ENCODE measurements around the gene LUM. TPM values are rescaled to one million over a fixed set of nuclear protein-coding genes. Genes with fewer than 3 reads are reported as not detected.

LUM gene
- total and polyA plus RNA-seq, 2 experiments from 2014 or later: 0.27 TPM; not detected in 1

- Mint-ChIP-seq H3K27me3 (ENCODE audit: insufficient read depth, low read depth, poor library complexity) (no peaks in the 10 kb centered on the region), H3K4me1 (peaks cover 4% of the 10 kb centered on the region; the same call in 2 of the 3 replicates), H3K27ac (no peak overlapping the region), H3K36me3 (ENCODE audit: low read depth) (no peaks in the 10 kb centered on the region), H3K9me3 (no peaks in the 10 kb centered on the region), H3K4me3 (no peak overlapping the region)
- TF ChIP-seq, protein P1, sequence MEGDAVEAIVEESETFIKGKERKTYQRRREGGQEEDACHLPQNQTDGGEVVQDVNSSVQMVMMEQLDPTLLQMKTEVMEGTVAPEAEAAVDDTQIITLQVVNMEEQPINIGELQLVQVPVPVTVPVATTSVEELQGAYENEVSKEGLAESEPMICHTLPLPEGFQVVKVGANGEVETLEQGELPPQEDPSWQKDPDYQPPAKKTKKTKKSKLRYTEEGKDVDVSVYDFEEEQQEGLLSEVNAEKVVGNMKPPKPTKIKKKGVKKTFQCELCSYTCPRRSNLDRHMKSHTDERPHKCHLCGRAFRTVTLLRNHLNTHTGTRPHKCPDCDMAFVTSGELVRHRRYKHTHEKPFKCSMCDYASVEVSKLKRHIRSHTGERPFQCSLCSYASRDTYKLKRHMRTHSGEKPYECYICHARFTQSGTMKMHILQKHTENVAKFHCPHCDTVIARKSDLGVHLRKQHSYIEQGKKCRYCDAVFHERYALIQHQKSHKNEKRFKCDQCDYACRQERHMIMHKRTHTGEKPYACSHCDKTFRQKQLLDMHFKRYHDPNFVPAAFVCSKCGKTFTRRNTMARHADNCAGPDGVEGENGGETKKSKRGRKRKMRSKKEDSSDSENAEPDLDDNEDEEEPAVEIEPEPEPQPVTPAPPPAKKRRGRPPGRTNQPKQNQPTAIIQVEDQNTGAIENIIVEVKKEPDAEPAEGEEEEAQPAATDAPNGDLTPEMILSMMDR (conservative IDR thresholded peaks at IDR 0.05; ENCODE audit: low read depth in 2 of 2): no peak
- no peak for TF ChIP-seq EZH2phosphoT487 (IDR thresholded peaks at IDR 0.05; ENCODE audit: unreplicated experiment)
- no peak for TF ChIP-seq CREB1 (CRISPR knock-in tag; IDR thresholded peaks at IDR 0.05; ENCODE audit: low read depth)
- TF ChIP-seq, protein P2, sequence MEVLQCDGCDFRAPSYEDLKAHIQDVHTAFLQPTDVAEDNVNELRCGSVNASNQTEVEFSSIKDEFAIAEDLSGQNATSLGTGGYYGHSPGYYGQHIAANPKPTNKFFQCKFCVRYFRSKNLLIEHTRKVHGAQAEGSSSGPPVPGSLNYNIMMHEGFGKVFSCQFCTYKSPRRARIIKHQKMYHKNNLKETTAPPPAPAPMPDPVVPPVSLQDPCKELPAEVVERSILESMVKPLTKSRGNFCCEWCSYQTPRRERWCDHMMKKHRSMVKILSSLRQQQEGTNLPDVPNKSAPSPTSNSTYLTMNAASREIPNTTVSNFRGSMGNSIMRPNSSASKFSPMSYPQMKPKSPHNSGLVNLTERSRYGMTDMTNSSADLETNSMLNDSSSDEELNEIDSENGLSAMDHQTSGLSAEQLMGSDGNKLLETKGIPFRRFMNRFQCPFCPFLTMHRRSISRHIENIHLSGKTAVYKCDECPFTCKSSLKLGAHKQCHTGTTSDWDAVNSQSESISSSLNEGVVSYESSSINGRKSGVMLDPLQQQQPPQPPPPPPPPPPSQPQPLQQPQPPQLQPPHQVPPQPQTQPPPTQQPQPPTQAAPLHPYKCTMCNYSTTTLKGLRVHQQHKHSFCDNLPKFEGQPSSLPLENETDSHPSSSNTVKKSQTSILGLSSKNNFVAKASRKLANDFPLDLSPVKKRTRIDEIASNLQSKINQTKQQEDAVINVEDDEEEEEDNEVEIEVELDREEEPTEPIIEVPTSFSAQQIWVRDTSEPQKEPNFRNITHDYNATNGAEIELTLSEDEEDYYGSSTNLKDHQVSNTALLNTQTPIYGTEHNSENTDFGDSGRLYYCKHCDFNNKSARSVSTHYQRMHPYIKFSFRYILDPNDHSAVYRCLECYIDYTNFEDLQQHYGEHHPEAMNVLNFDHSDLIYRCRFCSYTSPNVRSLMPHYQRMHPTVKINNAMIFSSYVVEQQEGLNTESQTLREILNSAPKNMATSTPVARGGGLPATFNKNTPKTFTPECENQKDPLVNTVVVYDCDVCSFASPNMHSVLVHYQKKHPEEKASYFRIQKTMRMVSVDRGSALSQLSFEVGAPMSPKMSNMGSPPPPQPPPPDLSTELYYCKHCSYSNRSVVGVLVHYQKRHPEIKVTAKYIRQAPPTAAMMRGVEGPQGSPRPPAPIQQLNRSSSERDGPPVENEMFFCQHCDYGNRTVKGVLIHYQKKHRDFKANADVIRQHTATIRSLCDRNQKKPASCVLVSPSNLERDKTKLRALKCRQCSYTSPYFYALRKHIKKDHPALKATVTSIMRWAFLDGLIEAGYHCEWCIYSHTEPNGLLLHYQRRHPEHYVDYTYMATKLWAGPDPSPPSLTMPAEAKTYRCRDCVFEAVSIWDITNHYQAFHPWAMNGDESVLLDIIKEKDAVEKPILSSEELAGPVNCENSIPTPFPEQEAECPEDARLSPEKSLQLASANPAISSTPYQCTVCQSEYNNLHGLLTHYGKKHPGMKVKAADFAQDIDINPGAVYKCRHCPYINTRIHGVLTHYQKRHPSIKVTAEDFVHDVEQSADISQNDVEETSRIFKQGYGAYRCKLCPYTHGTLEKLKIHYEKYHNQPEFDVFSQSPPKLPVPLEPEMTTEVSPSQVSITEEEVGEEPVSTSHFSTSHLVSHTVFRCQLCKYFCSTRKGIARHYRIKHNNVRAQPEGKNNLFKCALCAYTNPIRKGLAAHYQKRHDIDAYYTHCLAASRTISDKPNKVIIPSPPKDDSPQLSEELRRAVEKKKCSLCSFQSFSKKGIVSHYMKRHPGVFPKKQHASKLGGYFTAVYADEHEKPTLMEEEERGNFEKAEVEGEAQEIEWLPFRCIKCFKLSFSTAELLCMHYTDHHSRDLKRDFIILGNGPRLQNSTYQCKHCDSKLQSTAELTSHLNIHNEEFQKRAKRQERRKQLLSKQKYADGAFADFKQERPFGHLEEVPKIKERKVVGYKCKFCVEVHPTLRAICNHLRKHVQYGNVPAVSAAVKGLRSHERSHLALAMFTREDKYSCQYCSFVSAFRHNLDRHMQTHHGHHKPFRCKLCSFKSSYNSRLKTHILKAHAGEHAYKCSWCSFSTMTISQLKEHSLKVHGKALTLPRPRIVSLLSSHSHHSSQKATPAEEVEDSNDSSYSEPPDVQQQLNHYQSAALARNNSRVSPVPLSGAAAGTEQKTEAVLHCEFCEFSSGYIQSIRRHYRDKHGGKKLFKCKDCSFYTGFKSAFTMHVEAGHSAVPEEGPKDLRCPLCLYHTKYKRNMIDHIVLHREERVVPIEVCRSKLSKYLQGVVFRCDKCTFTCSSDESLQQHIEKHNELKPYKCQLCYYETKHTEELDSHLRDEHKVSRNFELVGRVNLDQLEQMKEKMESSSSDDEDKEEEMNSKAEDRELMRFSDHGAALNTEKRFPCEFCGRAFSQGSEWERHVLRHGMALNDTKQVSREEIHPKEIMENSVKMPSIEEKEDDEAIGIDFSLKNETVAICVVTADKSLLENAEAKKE (CRISPR knock-in tag; IDR thresholded peaks at IDR 0.05): no peak
- TF ChIP-seq POLR2AphosphoS5 (IDR thresholded peaks at IDR 0.05; ENCODE audit: low read depth): no peak
- TF ChIP-seq ETS1 (IDR thresholded peaks at IDR 0.05): no peak
- no peak for TF ChIP-seq STAT1 (IDR thresholded peaks at IDR 0.05; ENCODE audit: unreplicated experiment)
- no peak for TF ChIP-seq ZNF331 (CRISPR knock-in tag; IDR thresholded peaks at IDR 0.05; ENCODE audit: low read depth)
- TF ChIP-seq, protein P3, sequence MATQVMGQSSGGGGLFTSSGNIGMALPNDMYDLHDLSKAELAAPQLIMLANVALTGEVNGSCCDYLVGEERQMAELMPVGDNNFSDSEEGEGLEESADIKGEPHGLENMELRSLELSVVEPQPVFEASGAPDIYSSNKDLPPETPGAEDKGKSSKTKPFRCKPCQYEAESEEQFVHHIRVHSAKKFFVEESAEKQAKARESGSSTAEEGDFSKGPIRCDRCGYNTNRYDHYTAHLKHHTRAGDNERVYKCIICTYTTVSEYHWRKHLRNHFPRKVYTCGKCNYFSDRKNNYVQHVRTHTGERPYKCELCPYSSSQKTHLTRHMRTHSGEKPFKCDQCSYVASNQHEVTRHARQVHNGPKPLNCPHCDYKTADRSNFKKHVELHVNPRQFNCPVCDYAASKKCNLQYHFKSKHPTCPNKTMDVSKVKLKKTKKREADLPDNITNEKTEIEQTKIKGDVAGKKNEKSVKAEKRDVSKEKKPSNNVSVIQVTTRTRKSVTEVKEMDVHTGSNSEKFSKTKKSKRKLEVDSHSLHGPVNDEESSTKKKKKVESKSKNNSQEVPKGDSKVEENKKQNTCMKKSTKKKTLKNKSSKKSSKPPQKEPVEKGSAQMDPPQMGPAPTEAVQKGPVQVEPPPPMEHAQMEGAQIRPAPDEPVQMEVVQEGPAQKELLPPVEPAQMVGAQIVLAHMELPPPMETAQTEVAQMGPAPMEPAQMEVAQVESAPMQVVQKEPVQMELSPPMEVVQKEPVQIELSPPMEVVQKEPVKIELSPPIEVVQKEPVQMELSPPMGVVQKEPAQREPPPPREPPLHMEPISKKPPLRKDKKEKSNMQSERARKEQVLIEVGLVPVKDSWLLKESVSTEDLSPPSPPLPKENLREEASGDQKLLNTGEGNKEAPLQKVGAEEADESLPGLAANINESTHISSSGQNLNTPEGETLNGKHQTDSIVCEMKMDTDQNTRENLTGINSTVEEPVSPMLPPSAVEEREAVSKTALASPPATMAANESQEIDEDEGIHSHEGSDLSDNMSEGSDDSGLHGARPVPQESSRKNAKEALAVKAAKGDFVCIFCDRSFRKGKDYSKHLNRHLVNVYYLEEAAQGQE (IDR thresholded peaks at IDR 0.05; ENCODE audit: unreplicated experiment): no peak
- TF ChIP-seq JUNB (IDR thresholded peaks at IDR 0.05; ENCODE audit: unreplicated experiment): no peak
- TF ChIP-seq NANOG (IDR thresholded peaks at IDR 0.05; ENCODE audit: borderline replicate concordance): no peak
- no peak for TF ChIP-seq EZH2 (IDR thresholded peaks at IDR 0.05; ENCODE audit: low read depth, unreplicated experiment)
- TF ChIP-seq ZNF114 (CRISPR knock-in tag; IDR thresholded peaks at IDR 0.05): no peak
- H4K20me1 ChIP-seq (replicated peaks; ENCODE audit: insufficient read depth): no peaks in the 10 kb centered on the region
- ATAC-seq: no peak
- no peaks in the 10 kb centered on the region for H3K9me2 ChIP-seq (ENCODE audit: insufficient read depth)
- no peaks in the 10 kb centered on the region for H3K36me3 ChIP-seq (ENCODE audit: insufficient read depth)
- no peaks in the 10 kb centered on the region for H3K79me2 ChIP-seq (replicated peaks; ENCODE audit: insufficient read depth)
- no peaks in the 10 kb centered on the region for H3F3A ChIP-seq (replicated peaks; ENCODE audit: low read depth)
- H3K27ac ChIP-seq (ENCODE audit: low read depth): no peak overlapping the region
- no peak overlapping the region for H3K4me2 ChIP-seq
- H3K4me3 ChIP-seq: no peak overlapping the region
- H3K27me3 ChIP-seq (ENCODE audit: insufficient read depth): no peaks in the 10 kb centered on the region
- DNase-seq (ENCODE audit: low spot score): no peak
- H3K4me1 ChIP-seq (ENCODE audit: insufficient read depth): no peaks in the 10 kb centered on the region
- no peak overlapping the region for H2AFZ ChIP-seq
Observed at GRCh38 chr12:91139286-91139685, 28.0 kb upstream of the LUM start.

All from GM23338 (cell line).